HG03469 (cell line): ENCODE data around the gene P3H3.

Experiments
- ATAC-seq: cut with Tn5 transposase; IDR thresholded peaks from one replicate; pipeline ENCODE4 v1.9.1; 2021; ENCODE audit warnings: mild to moderate bottlenecking, moderate library complexity, moderate number of reproducible peaks; ENCODE audit not compliant: unreplicated experiment

The P3H3 gene

GRCh38 chr12:6825398-6826124 is 2.6 kb upstream of the P3H3 start:
- ATAC-seq: no peak

DNA sequence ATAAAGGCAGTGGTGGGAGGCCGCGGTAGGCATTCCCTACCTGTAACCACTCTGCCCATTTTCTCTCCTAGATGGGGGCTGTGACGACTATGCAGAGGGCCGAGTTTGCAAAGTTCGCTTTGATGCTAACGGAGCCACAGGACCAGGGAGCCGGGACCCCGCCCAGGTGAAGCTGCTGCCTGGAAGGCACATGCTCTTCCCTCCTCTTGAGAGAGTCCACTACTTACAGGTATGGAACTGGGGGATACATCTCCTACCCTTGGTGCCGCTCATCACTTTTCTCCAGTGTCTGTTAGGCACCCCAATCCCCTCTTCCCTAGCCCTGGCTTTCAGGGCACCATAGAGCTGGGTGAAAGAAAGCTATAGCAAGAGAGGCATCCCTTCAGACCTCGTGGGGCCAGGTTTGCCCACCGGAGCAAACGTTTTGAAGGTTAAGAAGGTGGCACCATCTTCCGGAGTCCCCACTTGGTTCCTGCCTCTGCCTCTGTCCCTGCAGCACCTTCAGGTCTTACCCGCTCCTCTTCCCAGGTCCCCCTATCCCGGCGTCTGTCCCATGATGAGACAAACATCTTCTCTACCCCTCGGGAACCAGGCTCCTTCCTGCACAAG is 2.0 kb upstream of the P3H3 start:
- ATAC-seq: no peak

DNA sequence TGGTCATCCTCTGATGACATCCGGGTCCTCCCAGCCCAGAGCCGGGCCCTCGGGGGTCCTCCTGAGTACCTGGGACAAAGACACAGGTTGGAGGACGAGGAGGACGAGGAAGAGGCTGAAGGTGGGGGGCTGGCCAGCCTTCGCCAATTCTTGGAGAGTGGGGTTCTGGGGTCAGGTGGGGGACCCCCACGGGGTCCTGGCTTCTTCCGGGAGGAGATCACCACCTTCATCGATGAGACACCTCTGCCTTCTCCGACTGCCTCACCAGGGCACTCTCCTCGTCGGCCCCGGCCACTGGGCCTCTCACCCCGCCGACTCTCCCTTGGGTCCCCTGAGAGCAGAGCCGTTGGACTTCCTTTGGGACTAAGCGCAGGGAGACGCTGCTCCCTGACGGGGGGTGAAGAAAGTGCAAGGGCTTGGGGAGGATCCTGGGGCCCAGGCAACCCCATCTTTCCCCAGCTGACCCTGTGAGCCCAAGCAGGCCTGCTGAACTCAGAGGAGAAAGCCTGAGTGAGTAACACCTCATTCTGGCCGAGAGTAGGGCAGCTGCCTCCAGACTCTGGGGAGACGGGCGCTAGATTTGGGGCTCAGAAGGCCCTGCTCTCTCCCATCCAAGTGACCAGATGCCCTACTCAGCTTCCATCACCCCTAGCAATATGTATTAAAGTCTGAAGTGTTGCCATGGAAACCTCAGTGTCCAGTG is 1.3 kb upstream of the P3H3 start:
- no peak for ATAC-seq

DNA sequence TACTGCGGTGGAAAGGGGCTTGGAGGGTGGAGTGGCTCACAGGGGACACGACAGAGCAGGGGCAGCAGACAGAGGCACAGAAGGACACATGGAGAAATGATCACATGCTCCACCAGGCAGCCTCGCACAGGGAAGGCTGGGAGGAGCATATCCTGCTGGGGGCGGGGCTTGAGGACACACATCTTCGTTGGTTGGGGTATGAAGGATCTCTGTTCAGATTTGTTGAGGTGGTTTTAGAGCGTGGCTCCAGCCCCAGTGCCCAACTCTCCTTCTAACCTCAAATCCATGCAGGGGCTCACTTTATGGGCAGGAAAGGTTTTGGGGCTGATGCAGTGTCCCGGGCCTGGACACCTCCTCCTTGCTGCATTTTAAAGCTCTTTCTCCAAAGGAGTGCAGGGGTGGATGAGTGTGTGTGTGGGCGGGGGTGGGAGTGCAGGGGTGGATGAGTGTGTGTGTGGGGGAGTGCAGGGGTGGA is 733 bp upstream of the P3H3 start:
- ATAC-seq: no peak

- no peak for ATAC-seq
Measured at GRCh38 chr12:6828781-6829535, 751 bp downstream of the P3H3 start.

GRCh38 chr12:6829536-6830220 is 1.5 kb downstream of the P3H3 start:
- no peak for ATAC-seq

DNA sequence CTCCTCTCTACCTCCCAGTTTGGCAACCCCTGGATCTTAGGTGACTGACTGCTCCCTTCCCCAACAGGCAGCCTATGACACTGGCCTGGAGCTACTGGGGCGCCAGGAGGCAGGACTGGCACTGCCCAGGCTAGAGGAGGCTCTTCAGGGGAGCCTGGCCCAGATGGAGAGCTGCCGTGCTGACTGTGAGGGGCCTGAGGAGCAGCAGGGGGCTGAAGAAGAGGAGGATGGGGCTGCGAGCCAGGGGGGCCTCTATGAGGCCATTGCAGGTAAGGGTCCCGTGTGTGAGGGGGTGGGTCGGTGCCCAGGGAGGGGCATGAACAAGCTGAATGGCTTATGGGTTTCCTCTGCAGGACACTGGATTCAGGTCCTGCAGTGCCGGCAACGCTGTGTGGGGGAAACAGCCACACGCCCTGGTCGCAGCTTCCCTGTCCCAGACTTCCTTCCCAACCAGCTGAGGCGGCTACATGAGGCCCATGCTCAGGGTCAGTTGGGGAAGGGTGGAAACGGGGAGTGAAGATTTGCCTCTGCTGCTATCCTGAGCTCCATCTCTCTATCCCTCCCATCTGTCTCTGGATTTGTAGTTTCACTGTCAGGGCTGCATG is 2.2 kb downstream of the P3H3 start:
- ATAC-seq: no peak

DNA sequence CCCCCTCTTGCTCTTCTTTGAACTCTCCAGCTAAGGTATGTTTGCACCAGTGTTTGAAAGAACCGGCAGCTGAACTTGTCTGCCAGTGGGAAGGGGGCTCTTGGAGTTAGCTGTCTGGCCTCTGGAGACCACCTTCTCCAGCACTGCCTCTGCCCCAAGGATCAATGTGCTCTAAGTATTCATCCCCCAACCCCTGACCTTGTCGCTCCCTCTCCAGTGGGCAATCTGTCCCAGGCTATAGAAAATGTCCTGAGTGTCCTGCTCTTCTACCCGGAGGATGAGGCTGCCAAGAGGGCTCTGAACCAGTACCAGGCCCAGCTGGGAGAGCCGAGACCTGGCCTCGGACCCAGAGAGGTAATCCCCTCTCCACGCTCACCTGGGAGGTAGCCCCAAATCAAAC is 2.8 kb downstream of the P3H3 start:
- ATAC-seq: no peak

DNA sequence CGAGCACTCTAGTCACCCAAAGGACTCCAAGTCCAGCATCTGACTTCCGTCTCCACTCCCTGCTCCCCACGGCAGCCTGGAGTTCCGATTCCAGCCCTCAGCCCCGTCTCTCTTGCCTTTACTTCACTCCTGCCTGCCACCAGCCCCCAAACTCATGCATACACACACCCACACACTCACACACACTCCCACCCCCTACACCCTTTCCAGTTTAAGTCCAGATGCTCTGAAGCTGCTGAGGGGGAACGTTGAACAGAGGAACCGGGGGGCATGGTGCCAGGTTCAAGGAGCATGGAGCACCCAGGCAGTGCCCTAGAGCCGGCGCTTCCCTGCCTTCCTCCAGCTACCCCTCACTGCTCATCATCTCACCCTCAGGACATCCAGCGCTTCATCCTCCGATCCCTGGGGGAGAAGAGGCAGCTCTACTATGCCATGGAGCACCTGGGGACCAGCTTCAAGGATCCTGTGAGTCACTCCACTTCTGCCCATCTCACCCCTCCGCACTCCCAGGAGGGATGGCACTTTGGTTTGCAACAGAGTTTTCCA is 3.3 kb downstream of the P3H3 start:
- ATAC-seq: no peak

DNA sequence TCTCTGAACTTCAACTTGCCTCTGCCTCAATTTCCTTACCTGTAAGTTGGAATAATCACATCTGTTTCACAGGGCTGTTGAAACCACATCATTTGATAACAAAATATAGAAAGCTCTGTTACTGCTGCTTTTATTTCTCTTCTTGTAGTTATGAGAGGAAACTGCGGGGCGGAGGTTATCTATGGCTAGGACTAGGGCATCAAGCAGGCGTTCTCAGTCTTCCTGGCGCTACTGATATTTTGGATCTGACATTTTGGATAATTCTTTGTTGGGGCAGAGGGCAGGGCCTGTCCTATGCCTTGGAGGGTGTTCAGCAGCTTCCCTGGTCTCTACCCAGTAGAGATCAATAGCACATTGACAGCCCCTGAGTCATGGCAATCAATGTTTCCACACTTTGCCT is 3.9 kb downstream of the P3H3 start:
- ATAC-seq: no peak

DNA sequence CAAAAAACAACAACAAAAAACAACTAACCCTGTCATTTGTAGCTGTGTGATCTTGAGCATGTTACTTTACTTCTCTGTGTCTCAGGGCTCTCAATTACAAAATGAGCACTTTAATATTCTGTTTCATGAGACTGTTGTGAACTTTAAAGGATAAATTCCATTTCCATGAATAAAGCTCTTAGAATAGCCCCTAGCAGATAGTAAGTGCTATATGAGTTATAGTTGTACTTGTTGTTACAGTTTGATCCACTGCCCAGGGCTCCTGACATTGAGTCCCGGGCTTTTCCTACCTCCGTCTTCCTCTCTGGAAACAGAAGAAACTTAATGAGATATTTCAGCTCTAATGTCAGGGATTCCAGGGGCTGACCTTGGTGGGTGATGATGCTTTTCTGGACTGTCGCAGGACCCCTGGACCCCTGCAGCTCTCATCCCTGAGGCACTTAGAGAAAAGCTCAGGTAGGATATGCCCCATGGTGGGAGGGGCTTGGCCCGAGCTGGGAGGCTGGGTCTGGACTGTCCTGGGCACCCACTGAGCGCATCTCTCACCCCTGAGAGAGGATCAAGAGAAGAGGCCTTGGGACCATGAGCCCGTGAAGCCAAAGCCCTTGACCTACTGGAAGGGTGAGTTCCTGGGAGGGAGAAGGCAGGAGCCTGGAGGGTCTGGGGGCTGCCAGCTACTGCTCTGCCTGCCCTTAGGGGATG is 5.1 kb downstream of the P3H3 start:
- no peak for ATAC-seq

GRCh38 chr12:6834254-6834653 is 6.0 kb downstream of the P3H3 start:
- no peak for ATAC-seq

GRCh38 chr12:6834873-6835272 is 6.7 kb downstream of the P3H3 start:
- no peak for ATAC-seq

DNA sequence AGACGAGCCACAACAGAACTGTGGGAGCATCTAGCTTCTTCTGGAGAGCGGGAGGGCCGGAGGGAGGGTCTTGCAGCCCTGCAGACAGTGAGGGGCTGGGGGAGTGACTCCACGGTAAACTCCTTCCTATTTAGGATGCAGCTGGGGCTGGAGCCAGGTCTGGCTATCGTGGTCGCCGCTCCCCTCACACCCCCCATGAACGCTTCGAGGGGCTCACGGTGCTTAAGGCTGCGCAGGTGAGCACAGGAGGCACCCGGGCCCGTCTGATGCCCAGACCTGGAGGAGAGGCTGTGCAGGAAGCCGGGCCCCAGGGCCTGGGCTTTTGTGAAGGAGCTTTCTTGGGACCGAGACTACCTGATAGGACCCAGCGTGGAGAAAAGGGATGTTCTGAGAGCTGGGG is 8.6 kb downstream of the P3H3 start:
- ATAC-seq: no peak

- ATAC-seq: no peak
Measured at GRCh38 chr12:6837370-6838060, 9.3 kb downstream of the P3H3 start.

GRCh38 chr12:6838854-6839253 is 10.6 kb downstream of the P3H3 start:
- ATAC-seq: no peak

DNA sequence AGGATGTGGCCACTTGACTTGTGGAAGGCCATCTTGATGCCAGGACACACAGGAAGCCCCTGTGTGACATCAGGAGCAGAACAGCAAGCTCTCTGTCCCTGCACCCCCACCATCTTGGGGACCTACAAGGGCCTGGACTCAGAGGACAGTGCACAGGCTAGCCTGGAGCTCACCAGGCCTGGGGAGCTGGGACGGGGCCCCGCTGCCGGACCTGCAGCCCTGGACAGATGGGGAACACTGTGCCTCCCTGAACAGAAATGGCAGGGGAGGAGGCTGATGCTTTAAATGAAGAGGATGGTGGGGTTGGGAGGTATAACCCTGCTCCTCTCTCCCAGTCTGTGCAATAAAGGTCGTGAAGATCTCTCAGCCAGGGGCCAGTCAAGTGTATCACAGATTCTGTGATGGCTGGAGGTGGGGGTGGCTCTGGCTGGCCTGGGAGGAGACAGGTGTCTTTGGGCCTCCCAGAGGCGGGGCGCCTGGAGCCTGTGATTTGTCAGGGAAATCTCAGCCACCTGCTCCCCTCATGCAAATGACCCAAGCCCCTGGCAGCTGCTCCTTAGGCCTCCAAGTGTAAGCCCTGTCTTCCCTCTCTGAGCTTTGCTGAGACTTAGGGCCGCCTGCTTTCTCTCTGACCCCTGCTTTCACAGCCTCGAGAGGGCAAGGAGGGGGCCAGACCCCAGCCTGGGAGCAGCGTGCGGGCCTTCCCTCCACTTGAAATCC is 11.4 kb downstream of the P3H3 start:
- ATAC-seq: no peak

GRCh38 chr12:6840330-6840729 is 12.1 kb downstream of the P3H3 start:
- no peak for ATAC-seq
